Activated naive CD4-positive, alpha-beta T cell treated with anti-CD3 and anti-CD28 coated beads for 36 hours (primary cell): ENCODE measurements around the gene PDE11A. TPM values are rescaled to one million over a fixed set of nuclear protein-coding genes. Genes with fewer than 3 reads are reported as not detected.
A peak's percentile ranks its signal among the peaks of the same experiment; 100 is the strongest.

Experiments used
- CTCF ChIA-PET: fragments of 350-600 bp; sonication (Branson Sonifier 250); formaldehyde crosslinking; loops from one replicate; lab custom pipeline; 2021; ENCODE audit warnings: antibody characterized with exemption; lab: Charles Lee
- DNase-seq: peaks from one replicate; pipeline ENCODE4 v3.0.0-alpha.2; 2020
- H3K27ac Mint-ChIP-seq: one replicate; pipeline ENCODE4 v1.8.0; 2021; ENCODE audit warnings: mild to moderate bottlenecking, mixed read lengths
- H3K27me3 Mint-ChIP-seq: one replicate; pipeline ENCODE4 v1.8.0; 2021; ENCODE audit warnings: low read depth, mixed read lengths
- H3K36me3 Mint-ChIP-seq: one replicate; pipeline ENCODE4 v1.8.0; 2021; ENCODE audit warnings: low read depth, mixed read lengths
- H3K4me1 Mint-ChIP-seq: one replicate; pipeline ENCODE4 v1.8.0; 2021; ENCODE audit warnings: low read depth, mixed read lengths
- H3K4me3 Mint-ChIP-seq: one replicate; pipeline ENCODE4 v1.8.0; 2021; ENCODE audit warnings: mild to moderate bottlenecking, moderate library complexity, mixed read lengths
- H3K9me3 Mint-ChIP-seq: one replicate; pipeline ENCODE4 v1.8.0; 2021; ENCODE audit warnings: mixed read lengths
- intact Hi-C: fragments of 100-400 bp; cut with micrococcal nuclease; formaldehyde crosslinking; loops from one replicate; pipeline ENCODE4 v1.15.1; 2023
- total RNA-seq, 2 experiments: library from RNA; stranded (reverse); gene quantifications; one replicate each; pipeline ENCODE4 v1.2.3, GENCODE V29; 2021

PDE11A gene
- total RNA-seq, 2 experiments from 2014 or later = not detected

GRCh38 chr2:177625744-177626650 lies 446.6 kb downstream of the PDE11A start:
- no peak for DNase-seq
- CTCF ChIA-PET = interaction anchor here (1.6 kb wide), 1 partner anchor 290 kb away, joined by 4 read pairs; no protein-coding TSS in a partner anchor
- H3K27me3 Mint-ChIP-seq = peaks cover 7% of the 10 kb centered on the region
- intact Hi-C loops = no loop called here
- H3K27ac Mint-ChIP-seq = no peak overlapping the region
- H3K36me3 Mint-ChIP-seq = no peaks in the 10 kb centered on the region
- no peak overlapping the region for H3K4me3 Mint-ChIP-seq
- no peaks in the 10 kb centered on the region for H3K4me1 Mint-ChIP-seq
- H3K9me3 Mint-ChIP-seq = no peaks in the 10 kb centered on the region

- intact Hi-C loops = no loop called here
- H3K27ac Mint-ChIP-seq = no peak overlapping the region
- no peaks in the 10 kb centered on the region for H3K9me3 Mint-ChIP-seq
- H3K36me3 Mint-ChIP-seq = no peaks in the 10 kb centered on the region
- CTCF ChIA-PET = no interaction called here
- DNase-seq = no peak
- peaks cover 3% of the 10 kb centered on the region for H3K4me1 Mint-ChIP-seq
- peaks cover 7% of the 10 kb centered on the region for H3K27me3 Mint-ChIP-seq
- H3K4me3 Mint-ChIP-seq = no peak overlapping the region
These were observed 450.1 kb downstream of the PDE11A start for GRCh38 chr2:177622521-177622920.

GRCh38 chr2:177619986-177620385 lies 452.6 kb downstream of the PDE11A start:
- Mint-ChIP-seq H3K4me1 (peaks cover 3% of the 10 kb centered on the region), H3K9me3 (peaks cover 3% of the 10 kb centered on the region), H3K27ac (no peak overlapping the region), H3K4me3 (no peak overlapping the region), H3K27me3 (no peaks in the 10 kb centered on the region), H3K36me3 (no peaks in the 10 kb centered on the region)
- no peak for DNase-seq
- intact Hi-C loops = loop anchor here (2.0 to 5.0 kb wide), 4 partner anchors 283 to 1617 kb away; partner anchors contain the start of genes LNPK and NFE2L2
- CTCF ChIA-PET = interaction anchor here (0.6 kb wide), 1 partner anchor 55 kb away, joined by 4 read pairs; no protein-coding TSS in a partner anchor

- Mint-ChIP-seq H3K9me3 (peaks cover 3% of the 10 kb centered on the region), H3K4me1 (peaks cover 3% of the 10 kb centered on the region), H3K4me3 (peak overlapping the region; percentile 93), H3K36me3 (no peaks in the 10 kb centered on the region), H3K27ac (no peak overlapping the region), H3K27me3 (no peaks in the 10 kb centered on the region)
- DNase-seq = no peak
- intact Hi-C loops = loop anchor here (2.0 to 5.0 kb wide), 4 partner anchors 282 to 1617 kb away; partner anchors contain the start of genes LNPK and NFE2L2
- CTCF ChIA-PET = no interaction called here
These were observed 453.1 kb downstream of the PDE11A start for GRCh38 chr2:177619461-177619860.

GRCh38 chr2:177618255-177619253 lies 454.0 kb downstream of the PDE11A start:
- peak overlapping the region; percentile 93 for H3K4me3 Mint-ChIP-seq
- no peaks in the 10 kb centered on the region for H3K27me3 Mint-ChIP-seq
- peaks cover 3% of the 10 kb centered on the region for H3K9me3 Mint-ChIP-seq
- peak overlapping the region; percentile 96 for H3K27ac Mint-ChIP-seq
- intact Hi-C loops = loop anchor here (1.0 to 5.0 kb wide), 7 partner anchors 65 to 1616 kb away; partner anchors contain the start of genes AGPS, HNRNPA3, LNPK and NFE2L2
- H3K4me1 Mint-ChIP-seq = peaks cover 3% of the 10 kb centered on the region
- CTCF ChIA-PET = interaction anchor here (0.6 to 1.4 kb wide), 2 partner anchors 14 to 64 kb away, joined by 4 to 5 read pairs; no protein-coding TSS in a partner anchor
- no peaks in the 10 kb centered on the region for H3K36me3 Mint-ChIP-seq
- DNase-seq = peak; percentile 95

- Mint-ChIP-seq H3K4me1 (peaks cover 3% of the 10 kb centered on the region), H3K27me3 (no peaks in the 10 kb centered on the region), H3K9me3 (peaks cover 3% of the 10 kb centered on the region), H3K27ac (no peak overlapping the region), H3K4me3 (peak overlapping the region; percentile 93), H3K36me3 (no peaks in the 10 kb centered on the region)
- CTCF ChIA-PET = interaction anchor here (0.6 to 1.4 kb wide), 2 partner anchors 13 to 63 kb away, joined by 4 to 5 read pairs; no protein-coding TSS in a partner anchor
- DNase-seq = no peak
- intact Hi-C loops = loop anchor here (1.0 to 5.0 kb wide), 7 partner anchors 65 to 1615 kb away; partner anchors contain the start of genes AGPS, HNRNPA3, LNPK and NFE2L2
These were observed 454.7 kb downstream of the PDE11A start for GRCh38 chr2:177617849-177618248.

GRCh38 chr2:177616731-177617130 lies 455.8 kb downstream of the PDE11A start:
- no peaks in the 10 kb centered on the region for H3K36me3 Mint-ChIP-seq
- H3K4me3 Mint-ChIP-seq = no peak overlapping the region
- CTCF ChIA-PET = no interaction called here
- H3K4me1 Mint-ChIP-seq = peaks cover 3% of the 10 kb centered on the region
- peaks cover 3% of the 10 kb centered on the region for H3K9me3 Mint-ChIP-seq
- H3K27me3 Mint-ChIP-seq = no peaks in the 10 kb centered on the region
- no peak for DNase-seq
- intact Hi-C loops = loop anchor here (5.0 kb wide), 1 partner anchor 279 kb away; no protein-coding TSS in a partner anchor
- H3K27ac Mint-ChIP-seq = no peak overlapping the region

- no peak overlapping the region for H3K4me3 Mint-ChIP-seq
- no peaks in the 10 kb centered on the region for H3K27me3 Mint-ChIP-seq
- intact Hi-C loops = loop anchor here (5.0 kb wide), 1 partner anchor 279 kb away; no protein-coding TSS in a partner anchor
- no peaks in the 10 kb centered on the region for H3K36me3 Mint-ChIP-seq
- CTCF ChIA-PET = interaction anchor here (1.0 kb wide), 1 partner anchor 12 kb away, joined by 3 read pairs; no protein-coding TSS in a partner anchor
- peaks cover 3% of the 10 kb centered on the region for H3K4me1 Mint-ChIP-seq
- DNase-seq = no peak
- peaks cover 3% of the 10 kb centered on the region for H3K9me3 Mint-ChIP-seq
- H3K27ac Mint-ChIP-seq = no peak overlapping the region
These were observed 456.5 kb downstream of the PDE11A start for GRCh38 chr2:177616066-177616465.

GRCh38 chr2:177612659-177613058 lies 459.9 kb downstream of the PDE11A start:
- no peak overlapping the region for H3K27ac Mint-ChIP-seq
- peaks cover 1% of the 10 kb centered on the region for H3K36me3 Mint-ChIP-seq
- no peaks in the 10 kb centered on the region for H3K4me1 Mint-ChIP-seq
- CTCF ChIA-PET = no interaction called here
- H3K27me3 Mint-ChIP-seq = peaks cover 2% of the 10 kb centered on the region
- DNase-seq = no peak
- H3K9me3 Mint-ChIP-seq = peaks cover 3% of the 10 kb centered on the region
- intact Hi-C loops = no loop called here
- H3K4me3 Mint-ChIP-seq = no peak overlapping the region

- no peak overlapping the region for H3K4me3 Mint-ChIP-seq
- DNase-seq = no peak
- H3K9me3 Mint-ChIP-seq = peaks cover 2% of the 10 kb centered on the region
- no peaks in the 10 kb centered on the region for H3K4me1 Mint-ChIP-seq
- CTCF ChIA-PET = interaction anchor here (0.6 kb wide), 1 partner anchor 463 kb away, joined by 3 read pairs; no protein-coding TSS in a partner anchor
- H3K27ac Mint-ChIP-seq = no peak overlapping the region
- intact Hi-C loops = no loop called here
- H3K36me3 Mint-ChIP-seq = peaks cover 1% of the 10 kb centered on the region
- H3K27me3 Mint-ChIP-seq = peaks cover 3% of the 10 kb centered on the region
These were observed 461.2 kb downstream of the PDE11A start for GRCh38 chr2:177611310-177611886.

GRCh38 chr2:177610813-177611212 lies 461.8 kb downstream of the PDE11A start:
- Mint-ChIP-seq H3K27me3 (peaks cover 3% of the 10 kb centered on the region), H3K27ac (no peak overlapping the region), H3K4me1 (no peaks in the 10 kb centered on the region), H3K4me3 (no peak overlapping the region), H3K36me3 (peaks cover 1% of the 10 kb centered on the region), H3K9me3 (no peaks in the 10 kb centered on the region)
- CTCF ChIA-PET = interaction anchor here (1.2 kb wide), 1 partner anchor 274 kb away, joined by 3 read pairs; no protein-coding TSS in a partner anchor
- intact Hi-C loops = no loop called here
- DNase-seq = no peak
